ELF-1 (cell line): Measurements from ENCODE around the gene PLPPR5.

Experiments
- DNase-seq: peaks from one replicate; pipeline ENCODE4 v3.0.0-alpha.2; 2016; ENCODE audit warnings: low read depth, low spot score

The PLPPR5 gene

GRCh38 chr1:98969798-98970490, 34.7 kb downstream of the PLPPR5 start:
- no peak for DNase-seq

GRCh38 chr1:98967122-98967521, 37.5 kb downstream of the PLPPR5 start:
- no peak for DNase-seq

- DNase-seq = no peak
These were observed 39.3 kb downstream of the PLPPR5 start for GRCh38 chr1:98965394-98965793.

GRCh38 chr1:98964198-98964597, 40.5 kb downstream of the PLPPR5 start:
- no peak for DNase-seq

GRCh38 chr1:98963064-98963758, 41.5 kb downstream of the PLPPR5 start:
- DNase-seq = no peak

GRCh38 chr1:98962156-98962555, 42.5 kb downstream of the PLPPR5 start:
- DNase-seq = no peak

GRCh38 chr1:98949621-98950020, 55.0 kb downstream of the PLPPR5 start:
- DNase-seq = no peak

GRCh38 chr1:98949166-98949565, 55.5 kb downstream of the PLPPR5 start:
- DNase-seq = no peak

- no peak for DNase-seq
These were observed 57.6 kb downstream of the PLPPR5 start for GRCh38 chr1:98947071-98947470.

- no peak for DNase-seq
These were observed 64.0 kb downstream of the PLPPR5 start for GRCh38 chr1:98940722-98941079.

GRCh38 chr1:98940069-98940721, 64.5 kb downstream of the PLPPR5 start:
- DNase-seq = no peak

GRCh38 chr1:98939471-98939870, 65.2 kb downstream of the PLPPR5 start:
- DNase-seq = no peak

GRCh38 chr1:98937347-98937746, 67.3 kb downstream of the PLPPR5 start:
- no peak for DNase-seq

- no peak for DNase-seq
These were observed 72.5 kb downstream of the PLPPR5 start for GRCh38 chr1:98932184-98932583.

GRCh38 chr1:98931128-98931835, 73.4 kb downstream of the PLPPR5 start:
- DNase-seq = no peak

GRCh38 chr1:98929437-98929836, 75.2 kb downstream of the PLPPR5 start:
- no peak for DNase-seq

- no peak for DNase-seq
These were observed 78.1 kb downstream of the PLPPR5 start for GRCh38 chr1:98926597-98926996.

- DNase-seq = no peak
These were observed 79.7 kb downstream of the PLPPR5 start for GRCh38 chr1:98924977-98925376.

GRCh38 chr1:98923667-98924066, 81.0 kb downstream of the PLPPR5 start:
- DNase-seq = no peak

- no peak for DNase-seq
These were observed 82.8 kb downstream of the PLPPR5 start for GRCh38 chr1:98921817-98922216.

GRCh38 chr1:98920441-98921110, 84.1 kb downstream of the PLPPR5 start:
- no peak for DNase-seq

- no peak for DNase-seq
These were observed 85.0 kb downstream of the PLPPR5 start for GRCh38 chr1:98919652-98920051.
